Cardiac septum (tissue), 1 donor: Measurements from ENCODE around the gene ARID1B. TPM values are rescaled to one million over a fixed set of nuclear protein-coding genes. Genes with fewer than 3 reads are reported as not detected.

ENCODE experiments used
- DNase-seq: peaks from one replicate; pipeline ENCODE4 v3.0.0-alpha.2; 2020; ENCODE audit warnings: low spot score
- intact Hi-C: fragments of 100-400 bp; cut with DNase I; formaldehyde crosslinking; loops from one replicate; pipeline ENCODE4 v1.14.0; 2022
- total RNA-seq: library from RNA; stranded (reverse); fragmentation: NEBNext Ultra II Directional; extraction: Animal tissue kit (Norgen Biotek cat#: 25700); gene quantifications from one replicate; pipeline ENCODE4 v1.2.1, GENCODE V29; 2021
- donor health status: DM: no; HTN: no; CAD: no.

Gene ARID1B
- total RNA-seq, 1 donor from 2014 or later, result 61.1 TPM

DNA sequence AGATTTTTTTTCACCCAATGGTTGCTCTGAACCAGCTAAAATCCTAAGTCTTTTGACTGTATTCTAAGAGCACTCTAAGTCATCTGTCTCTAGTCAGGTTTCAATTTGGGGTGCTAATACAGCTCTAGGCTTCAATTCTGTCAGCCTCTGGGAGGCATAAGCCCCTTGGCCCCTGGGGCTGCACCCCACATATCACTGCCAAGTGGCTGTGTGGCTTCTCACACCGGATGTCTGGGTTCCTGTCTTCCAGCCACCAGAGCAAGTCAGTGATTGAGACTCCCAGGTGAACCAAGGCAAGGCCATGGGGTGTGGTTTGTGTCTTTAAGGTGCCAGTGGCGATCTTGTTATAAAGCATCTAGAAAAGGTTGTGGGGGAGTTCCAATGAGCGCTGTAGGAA is 409.6 kb downstream of the ARID1B start:
- no peak for DNase-seq
- intact Hi-C loops, result loop anchor here (5.0 to 10.0 kb wide), 3 partner anchors 34 to 622 kb away; no protein-coding TSS in a partner anchor

DNA sequence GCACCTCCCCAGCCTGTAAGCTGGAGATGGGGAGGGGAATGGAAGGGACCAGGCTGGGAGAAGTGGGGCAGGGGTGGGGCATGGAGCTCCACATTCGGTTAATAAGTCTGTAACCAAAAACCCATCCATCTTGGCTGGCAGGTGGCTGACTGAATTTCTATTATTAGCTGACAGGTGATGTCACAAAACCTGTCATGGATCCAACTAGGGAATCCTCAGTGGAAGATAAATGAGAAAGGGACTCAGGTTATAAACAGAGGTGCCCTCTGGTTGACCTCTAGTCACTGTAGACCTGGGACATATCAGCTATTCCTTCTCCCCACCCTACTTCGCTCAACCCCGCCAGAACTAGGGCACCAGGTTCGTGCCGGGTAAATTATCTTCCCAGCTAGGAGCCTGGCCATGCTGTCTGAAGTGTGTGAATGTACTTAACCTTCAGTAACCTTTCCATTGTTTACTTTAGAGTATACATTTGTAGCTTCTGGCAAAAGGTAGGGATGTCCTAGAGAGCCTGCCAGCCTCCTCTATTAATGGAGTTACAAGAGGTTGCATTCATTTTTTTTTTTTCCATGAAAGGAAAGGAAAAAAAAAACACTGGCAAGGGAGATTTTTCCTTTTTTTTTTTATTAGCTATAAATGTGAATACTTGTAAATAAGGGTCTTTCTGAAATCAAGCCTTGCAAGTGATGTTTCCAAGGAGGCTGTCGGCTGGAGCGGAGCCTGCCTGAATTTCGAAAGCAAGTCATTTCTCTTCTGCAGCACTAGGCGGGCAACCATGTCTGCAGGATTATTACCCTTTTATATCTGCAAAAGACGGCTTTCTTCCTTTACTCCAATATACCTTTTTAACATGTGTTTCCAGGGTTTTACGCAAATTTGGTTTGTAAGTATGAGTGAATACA is 410.3 kb downstream of the ARID1B start:
- no peak for DNase-seq
- intact Hi-C loops, result loop anchor here (5.0 to 10.0 kb wide), 3 partner anchors 35 to 623 kb away; no protein-coding TSS in a partner anchor

DNA sequence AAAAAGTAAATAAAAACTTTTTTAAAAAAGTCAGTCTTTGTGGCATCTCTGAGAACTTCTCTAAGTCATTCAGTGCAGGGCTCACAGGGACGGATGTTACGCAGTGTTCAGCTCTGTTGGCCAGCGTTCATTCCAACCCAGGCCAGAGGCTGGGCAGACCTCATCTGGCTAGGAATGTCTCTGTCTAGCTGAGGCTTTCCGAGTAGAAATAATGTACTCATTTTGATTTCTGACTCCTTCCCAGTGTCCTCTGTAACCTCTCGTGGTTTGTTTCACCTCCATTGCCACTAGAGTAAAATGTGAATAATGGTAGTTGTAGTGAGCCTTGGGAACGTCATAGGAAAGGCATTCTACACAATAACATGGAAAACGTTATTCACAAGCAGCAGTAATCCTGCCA is 411.0 kb downstream of the ARID1B start:
- no peak for DNase-seq

DNA sequence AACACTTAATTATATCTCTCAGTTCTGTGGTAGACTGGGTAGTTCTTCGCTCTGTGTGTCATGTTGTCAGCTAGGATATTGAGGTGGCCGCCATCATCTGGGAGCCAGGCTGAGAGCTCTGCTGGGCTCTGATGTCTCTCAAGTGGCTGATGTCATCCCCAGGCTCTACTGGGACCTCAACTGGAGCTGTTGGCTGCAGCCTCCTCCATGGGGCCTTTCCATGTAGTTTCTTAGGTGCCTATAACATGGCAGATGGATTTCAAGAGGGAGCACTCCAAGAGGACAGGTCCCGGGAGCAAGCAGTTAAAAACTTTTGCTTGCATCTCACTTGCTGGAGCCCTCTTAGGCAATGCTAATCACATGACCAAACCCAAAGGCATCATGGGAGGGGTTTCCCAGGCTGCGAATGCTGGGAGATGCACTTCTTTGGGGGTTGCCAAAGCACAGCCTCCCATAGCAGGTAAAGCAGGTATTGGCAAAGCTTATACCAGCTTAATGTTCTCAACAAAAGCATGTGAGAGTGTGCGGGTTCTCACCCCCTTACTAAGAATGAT is 416.3 kb downstream of the ARID1B start:
- intact Hi-C loops, result no loop called here
- DNase-seq, result no peak

More for the DNA sequence above, 411.0 kb downstream of the ARID1B start:
- intact Hi-C loops, result loop anchor here (5.0 to 10.0 kb wide), 3 partner anchors 36 to 623 kb away; no protein-coding TSS in a partner anchor

DNA sequence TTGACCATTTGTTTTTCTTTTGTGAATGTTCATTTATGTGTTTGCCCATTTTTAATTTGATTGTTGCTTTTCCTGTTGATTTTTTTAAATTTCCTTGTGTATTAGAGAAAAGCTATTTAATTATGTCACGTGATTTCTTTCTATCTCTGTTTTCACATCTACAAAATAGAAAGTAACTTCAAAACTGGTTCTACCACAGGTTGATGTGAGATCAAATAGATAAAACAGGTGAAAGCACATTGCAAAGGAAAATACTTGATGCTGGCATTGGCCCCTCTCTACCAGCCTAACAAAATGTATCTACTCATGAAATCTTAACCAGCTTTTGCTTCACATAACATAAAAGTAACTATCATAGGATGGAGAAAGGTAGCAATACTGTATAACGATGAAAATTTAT is 416.9 kb downstream of the ARID1B start:
- no peak for DNase-seq
- intact Hi-C loops, result no loop called here

DNA sequence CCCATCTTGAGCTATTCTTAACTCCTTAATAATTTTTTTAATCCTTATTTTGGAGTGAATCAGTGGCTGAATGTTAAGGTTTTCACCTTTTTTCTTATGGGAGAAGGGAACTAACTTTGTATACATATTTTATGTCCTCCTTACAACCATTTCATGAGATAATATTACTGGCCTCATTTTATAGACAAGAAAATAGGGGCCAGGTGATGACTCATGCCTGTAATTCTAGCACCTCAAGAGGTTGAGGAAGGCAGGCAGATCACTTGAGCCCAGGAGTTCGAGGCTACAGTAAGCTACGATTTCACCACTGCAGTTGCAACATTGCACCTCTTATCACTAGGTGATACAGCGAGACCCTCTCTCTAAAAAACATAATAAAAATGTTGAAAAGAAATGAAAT is 417.5 kb downstream of the ARID1B start:
- DNase-seq, result no peak
- intact Hi-C loops, result no loop called here

DNA sequence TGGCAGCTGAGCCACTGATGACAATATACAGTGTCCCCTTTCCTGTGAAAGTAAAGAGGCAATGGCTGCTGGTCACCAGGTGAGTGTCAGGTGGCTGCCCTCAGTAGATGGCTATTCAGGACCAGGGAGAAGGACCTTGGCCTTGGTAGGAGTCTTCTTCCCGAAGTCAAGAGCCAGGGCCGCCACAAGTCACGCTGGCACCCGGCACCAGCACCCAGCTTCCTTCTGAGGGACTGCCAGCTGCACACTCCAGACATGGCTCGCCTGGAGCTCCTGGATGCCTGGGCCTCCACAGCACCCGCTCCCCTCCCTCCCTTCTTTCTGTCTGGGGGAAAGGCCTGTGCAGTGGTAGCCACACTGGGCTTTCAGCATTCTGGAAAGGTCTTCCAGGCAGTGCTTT is 419.2 kb downstream of the ARID1B start:
- intact Hi-C loops, result no loop called here

DNA sequence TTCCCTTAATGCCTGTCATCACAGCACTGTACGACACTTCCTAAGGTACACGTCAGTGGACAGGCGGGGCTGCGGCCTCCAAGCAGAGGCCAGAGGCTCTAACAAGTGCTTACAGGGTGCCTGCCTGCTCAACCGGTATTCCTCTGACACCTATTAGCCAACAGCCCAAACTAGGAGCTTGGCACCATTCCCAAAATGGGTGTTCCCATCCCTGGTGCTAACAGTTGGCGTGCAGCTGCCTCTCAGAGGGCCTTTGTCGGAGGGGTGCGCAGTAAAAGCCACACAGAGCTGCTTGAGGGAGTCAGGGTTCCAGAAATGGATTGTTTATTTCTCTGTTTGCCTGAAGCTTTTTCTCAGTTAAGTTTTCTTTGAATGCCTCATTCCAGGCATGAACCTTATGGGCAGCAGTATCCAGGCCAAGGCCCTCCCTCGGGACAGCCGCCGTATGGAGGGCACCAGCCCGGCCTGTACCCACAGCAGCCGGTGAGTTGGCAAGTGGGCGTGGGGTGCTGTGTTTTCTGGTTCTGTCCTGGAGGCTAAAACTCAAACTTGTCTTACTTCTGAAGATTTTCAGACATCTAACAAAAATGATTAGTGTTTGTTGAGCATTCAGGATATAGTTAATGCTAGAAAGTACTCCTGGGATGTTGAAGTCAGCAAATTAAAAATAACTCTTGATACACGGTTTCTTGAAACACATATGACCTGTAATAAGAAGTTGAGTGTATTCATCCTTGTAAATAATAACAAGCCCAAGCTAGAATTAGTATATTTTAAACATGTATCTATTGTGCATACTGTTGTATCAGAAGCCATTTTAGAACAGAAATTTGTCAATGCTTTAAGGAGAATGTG is 421.5 kb downstream of the ARID1B start:
- no peak for DNase-seq
- intact Hi-C loops, result no loop called here

More for the DNA sequence above, 419.2 kb downstream of the ARID1B start:
- no peak for DNase-seq

DNA sequence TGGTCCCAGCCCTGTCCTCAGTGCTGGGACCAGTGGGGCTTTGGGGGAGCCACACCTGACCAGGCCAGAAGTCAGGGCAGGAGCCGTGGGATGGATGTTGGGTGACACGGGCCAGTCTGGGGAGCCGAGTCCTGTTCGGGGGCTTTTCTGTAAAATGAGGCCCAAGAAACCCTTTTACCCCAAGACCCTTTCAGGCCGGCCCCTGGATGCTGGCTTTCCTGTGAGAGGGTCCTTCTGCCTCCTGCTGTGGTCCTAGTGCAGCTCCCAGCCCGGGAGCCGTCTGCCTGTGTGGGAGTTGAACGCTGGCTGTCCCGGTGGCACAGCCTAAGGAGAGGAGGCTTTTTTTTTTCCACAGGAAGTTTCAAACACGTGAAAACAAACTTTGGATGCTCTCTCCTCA is 422.9 kb downstream of the ARID1B start:
- intact Hi-C loops, result no loop called here

DNA sequence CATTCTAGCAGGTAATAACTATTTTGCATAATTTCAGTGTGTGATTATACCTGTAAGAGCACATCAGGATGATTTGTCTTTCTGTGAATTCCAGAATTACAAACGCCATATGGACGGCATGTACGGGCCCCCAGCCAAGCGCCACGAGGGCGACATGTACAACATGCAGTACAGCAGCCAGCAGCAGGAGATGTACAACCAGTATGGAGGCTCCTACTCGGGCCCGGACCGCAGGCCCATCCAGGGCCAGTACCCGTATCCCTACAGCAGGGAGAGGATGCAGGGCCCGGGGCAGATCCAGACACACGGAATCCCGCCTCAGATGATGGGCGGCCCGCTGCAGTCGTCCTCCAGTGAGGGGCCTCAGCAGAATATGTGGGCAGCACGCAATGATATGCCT is 423.4 kb downstream of the ARID1B start:
- no peak for DNase-seq
- intact Hi-C loops, result no loop called here

More for the DNA sequence above, 422.9 kb downstream of the ARID1B start:
- DNase-seq, result no peak

DNA sequence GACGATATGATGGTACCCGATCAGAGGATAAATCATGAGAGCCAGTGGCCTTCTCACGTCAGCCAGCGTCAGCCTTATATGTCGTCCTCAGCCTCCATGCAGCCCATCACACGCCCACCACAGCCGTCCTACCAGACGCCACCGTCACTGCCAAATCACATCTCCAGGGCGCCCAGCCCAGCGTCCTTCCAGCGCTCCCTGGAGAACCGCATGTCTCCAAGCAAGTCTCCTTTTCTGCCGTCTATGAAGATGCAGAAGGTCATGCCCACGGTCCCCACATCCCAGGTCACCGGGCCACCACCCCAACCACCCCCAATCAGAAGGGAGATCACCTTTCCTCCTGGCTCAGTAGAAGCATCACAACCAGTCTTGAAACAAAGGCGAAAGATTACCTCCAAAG is 423.9 kb downstream of the ARID1B start:
- no peak for DNase-seq
- intact Hi-C loops, result no loop called here

DNA sequence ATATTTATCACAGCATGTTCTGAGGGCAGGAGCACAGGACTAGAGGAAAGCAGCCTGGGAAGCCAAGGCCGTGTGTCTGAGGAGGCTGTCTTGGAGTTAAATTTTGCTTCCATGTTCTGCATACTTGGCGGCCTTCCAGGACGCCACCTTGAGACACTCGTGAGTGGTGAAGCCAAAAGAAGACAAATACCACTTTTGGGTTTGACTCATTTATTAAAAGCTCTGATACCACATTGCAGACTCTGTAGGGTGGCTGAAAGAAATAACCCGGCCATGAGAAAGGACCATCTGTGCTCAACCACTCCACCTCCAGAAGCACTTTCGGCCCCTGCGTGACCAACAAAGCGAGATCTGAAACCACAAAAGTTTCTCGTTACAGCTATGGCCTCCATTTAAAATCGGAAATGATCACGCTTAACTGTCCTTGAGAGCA is 426.1 kb downstream of the ARID1B start:
- intact Hi-C loops, result no loop called here
- DNase-seq, result no peak

DNA sequence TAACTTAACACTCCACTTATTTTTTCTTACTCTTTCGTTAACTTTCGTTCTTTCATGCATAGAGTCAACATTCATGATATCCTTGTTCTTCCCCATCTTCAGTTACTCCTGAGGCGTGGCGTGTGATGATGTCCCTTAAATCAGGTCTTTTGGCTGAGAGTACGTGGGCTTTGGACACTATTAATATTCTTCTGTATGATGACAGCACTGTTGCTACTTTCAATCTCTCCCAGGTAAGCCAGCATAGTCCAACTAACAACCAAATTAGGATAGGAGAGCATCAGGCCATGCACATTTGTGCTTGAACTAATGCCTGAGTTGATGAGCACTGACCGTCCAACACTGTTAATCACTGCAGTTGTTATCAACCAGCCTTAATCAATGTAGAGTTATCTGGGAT is 426.6 kb downstream of the ARID1B start:
- DNase-seq, result no peak
- intact Hi-C loops, result no loop called here

DNA sequence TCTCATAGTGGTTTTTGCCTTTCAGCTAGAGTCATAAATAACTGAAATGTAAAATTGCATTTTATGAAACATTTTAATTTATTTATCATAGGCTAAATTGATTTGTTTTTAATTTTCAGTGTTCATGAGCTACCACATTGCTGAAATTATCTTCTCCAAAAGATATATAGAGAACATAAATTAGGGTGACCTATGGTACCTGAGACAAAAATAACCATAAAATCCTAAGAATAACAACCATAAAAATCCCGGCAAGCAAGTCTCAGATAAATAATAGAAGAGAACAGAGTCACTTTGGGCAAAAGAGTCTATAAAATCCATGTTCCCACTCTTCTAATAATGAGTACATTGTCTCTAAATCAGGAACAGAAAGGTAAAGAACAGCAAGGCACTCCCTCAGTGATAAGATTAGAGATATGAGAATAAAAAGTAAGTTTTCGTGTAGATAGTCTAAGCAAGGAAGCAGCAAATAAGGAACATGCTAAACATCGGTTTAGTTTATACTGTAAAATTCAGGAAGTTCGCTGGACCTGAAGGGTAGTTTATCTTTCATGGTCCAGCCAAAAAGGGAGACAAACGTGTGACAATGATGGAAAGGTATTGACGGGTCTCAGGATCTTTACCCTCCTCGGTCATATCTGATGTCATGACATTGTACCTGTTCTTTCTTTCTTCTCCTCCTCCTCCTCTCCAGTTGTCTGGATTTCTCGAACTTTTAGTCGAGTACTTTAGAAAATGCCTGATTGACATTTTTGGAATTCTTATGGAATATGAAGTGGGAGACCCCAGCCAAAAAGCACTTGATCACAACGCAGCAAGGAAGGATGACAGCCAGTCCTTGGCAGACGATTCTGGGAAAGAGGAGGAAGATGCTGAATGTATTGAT is 428.5 kb downstream of the ARID1B start:
- no peak for DNase-seq
- intact Hi-C loops, result no loop called here

DNA sequence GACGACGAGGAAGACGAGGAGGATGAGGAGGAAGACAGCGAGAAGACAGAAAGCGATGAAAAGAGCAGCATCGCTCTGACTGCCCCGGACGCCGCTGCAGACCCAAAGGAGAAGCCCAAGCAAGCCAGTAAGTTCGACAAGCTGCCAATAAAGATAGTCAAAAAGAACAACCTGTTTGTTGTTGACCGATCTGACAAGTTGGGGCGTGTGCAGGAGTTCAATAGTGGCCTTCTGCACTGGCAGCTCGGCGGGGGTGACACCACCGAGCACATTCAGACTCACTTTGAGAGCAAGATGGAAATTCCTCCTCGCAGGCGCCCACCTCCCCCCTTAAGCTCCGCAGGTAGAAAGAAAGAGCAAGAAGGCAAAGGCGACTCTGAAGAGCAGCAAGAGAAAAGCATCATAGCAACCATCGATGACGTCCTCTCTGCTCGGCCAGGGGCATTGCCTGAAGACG is 429.2 kb downstream of the ARID1B start:
- intact Hi-C loops, result no loop called here
- DNase-seq, result no peak

DNA sequence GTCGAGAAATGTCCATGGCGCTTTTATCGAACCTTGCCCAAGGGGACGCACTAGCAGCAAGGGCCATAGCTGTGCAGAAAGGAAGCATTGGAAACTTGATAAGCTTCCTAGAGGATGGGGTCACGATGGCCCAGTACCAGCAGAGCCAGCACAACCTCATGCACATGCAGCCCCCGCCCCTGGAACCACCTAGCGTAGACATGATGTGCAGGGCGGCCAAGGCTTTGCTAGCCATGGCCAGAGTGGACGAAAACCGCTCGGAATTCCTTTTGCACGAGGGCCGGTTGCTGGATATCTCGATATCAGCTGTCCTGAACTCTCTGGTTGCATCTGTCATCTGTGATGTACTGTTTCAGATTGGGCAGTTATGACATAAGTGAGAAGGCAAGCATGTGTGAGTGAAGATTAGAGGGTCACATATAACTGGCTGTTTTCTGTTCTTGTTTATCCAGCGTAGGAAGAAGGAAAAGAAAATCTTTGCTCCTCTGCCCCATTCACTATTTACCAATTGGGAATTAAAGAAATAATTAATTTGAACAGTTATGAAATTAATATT is 430.4 kb downstream of the ARID1B start:
- DNase-seq, result no peak
- intact Hi-C loops, result no loop called here

DNA sequence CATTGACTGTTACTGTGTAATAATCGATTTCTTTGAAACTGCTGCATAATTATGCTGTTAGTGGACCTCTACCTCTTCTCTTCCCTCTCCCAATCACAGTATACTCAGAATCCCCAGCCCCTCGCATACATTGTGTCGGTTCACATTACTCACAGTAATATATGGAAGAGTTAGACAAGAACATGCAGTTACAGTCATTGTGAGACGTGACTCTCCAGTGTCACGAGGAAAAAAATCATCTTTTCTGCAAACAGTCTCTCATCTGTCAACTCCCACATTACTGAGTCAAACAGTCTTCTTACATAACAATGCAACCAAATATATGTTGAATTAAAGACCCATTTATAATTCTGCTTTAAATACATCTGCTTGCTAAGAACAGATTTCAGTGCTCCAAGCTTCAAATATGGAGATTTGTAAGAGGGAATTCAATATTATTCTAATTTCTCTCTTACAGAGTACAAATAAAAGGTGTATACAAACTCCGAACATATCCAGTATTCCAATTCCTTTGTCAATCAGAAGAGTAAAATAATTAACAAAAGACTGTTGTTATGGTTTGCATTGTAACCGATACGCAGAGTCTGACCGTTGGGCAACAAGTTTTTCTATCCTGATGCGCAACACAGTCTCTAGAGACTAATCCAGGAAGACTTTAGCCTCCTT is 432.8 kb downstream of the ARID1B start:
- intact Hi-C loops, result no loop called here
- no peak for DNase-seq

DNA sequence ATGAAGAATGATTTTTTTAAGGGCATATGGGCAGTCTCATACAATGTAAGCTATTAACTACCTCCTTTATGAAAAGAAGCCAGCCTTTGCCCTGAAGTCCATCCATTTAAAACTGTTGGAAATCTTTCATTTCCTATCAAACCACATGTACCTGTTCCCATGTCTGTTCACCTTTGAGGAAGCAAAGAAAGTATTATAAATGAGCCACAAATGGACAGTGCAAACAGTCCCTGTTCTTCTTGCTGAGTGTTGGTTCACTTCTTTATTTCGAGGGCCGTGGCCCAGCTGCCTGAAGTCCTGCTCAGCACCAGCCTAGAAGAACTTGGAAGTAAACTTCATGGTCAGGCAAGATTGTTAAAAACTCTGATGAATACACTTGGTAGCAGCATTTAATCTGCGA is 433.8 kb downstream of the ARID1B start:
- intact Hi-C loops, result no loop called here

More for the DNA sequence above, 433.8 kb downstream of the ARID1B start:
- no peak for DNase-seq
